ENCODE measurements around the gene OR5D18.
"Not testable (repeated sequence)": the region's sequence is repeated elsewhere in the genome, so short reads cannot be mapped to it uniquely, and the experiment has no call there.

Gene OR5D18

DNA sequence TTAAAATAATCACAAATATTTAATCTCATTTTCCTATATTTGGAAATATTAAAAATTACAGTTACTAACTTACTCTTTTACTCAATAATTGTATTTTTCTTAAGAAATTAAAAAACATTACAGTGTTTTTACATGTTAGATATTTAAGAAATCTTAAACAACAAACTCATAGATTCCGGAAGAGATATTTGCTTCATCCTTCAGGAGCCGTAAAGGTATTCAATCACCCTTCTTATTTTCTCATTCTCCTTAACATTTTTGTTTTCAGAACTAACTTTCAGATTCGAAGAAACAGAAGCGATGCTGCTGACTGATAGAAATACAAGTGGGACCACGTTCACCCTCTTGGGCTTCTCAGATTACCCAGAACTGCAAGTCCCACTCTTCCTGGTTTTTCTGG is at the start of gene OR5D18:
TSS of gene OR5D18 (plus strand) at position 301 of the 400 bp plus-strand sequence. CDS start at position 301, 0 bp downstream.
- no peak for DNase-seq (ENCODE audit: low spot score)

GRCh38 chr11:55773138-55773537 is 46.3 kb upstream of the OR5D18 start, which contains the start of gene OR5D13:
OR5D13 (plus strand) TSS chr11:55773438; CDS start chr11:55773438, 0 bp downstream.
- no peak for DNase-seq (ENCODE audit: low spot score)

DNA sequence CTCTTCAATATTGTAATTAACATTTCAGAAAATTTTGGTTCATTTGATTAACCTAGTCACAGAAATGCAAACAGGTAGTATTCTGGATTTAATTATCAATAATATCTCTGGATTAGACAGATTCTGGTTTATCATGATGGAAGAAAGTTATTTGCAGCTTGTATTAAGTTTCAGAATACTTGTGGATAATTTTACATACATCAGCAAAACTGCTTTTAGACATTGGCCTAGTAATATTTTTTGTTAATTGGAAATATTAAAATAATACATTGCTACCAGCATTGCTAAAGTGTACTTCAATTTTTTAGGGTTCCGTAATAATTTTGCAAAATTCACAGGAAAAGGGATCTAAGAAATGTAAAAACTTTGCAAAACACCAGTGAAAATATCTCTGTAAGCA is 27.8 kb upstream of the OR5D18 start:
- DNase-seq (ENCODE audit: low spot score) = no peak

- no peak for DNase-seq (ENCODE audit: low spot score)
Observed at GRCh38 chr11:55793321-55793720, 26.1 kb upstream of the OR5D18 start.

- DNase-seq (ENCODE audit: low spot score) = no peak
Observed at GRCh38 chr11:55795256-55795655, 24.2 kb upstream of the OR5D18 start, which contains the start of gene OR5D14. OR5D14 (plus strand) TSS chr11:55795556; CDS start chr11:55795556, 0 bp downstream.

DNA sequence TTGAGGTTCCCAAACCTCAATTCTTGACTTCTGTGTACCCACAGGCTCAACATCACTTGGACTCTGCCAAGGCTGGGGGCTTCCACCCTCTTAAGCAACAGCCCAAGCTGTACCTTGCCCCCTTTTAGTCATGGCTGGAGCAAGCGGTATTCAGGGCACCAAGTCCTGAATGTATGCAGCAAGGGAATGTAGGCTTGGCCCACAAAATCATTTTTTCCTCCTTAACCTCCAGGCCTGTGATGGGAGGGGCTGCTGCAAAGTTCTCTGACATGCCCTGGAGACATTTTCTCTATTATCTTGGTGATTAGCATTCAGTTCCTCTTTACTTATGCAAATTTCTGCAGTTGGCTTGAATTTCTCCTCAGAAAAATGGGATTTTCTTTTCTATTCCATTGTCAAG is 13.2 kb upstream of the OR5D18 start:
- DNase-seq (ENCODE audit: low spot score) = no peak

- DNase-seq (ENCODE audit: low spot score) = no peak
Observed at GRCh38 chr11:55811067-55811466, 8.4 kb upstream of the OR5D18 start, which contains the start of gene OR5L1. OR5L1 (plus strand) TSS chr11:55811367; CDS start chr11:55811467, 100 bp downstream.

DNA sequence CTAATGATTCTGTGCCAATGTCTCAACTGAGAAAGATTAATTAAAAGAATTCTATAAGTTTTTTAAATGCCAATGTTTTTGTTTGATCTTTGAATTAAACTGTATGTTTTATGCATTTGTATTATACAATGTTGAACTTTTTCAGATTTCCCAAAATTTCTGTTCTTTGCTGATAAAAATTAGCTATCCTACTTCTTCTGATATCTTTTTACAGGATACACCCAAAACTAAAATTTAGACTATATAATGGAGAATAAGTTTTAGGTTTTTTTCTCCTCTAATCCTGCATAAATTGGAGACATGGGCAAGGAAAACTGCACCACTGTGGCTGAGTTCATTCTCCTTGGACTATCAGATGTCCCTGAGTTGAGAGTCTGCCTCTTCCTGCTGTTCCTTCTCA is 7.5 kb downstream of the OR5D18 start, which contains the start of gene OR5L2:
TSS of gene OR5L2 (plus strand) at position 301 of the 400 bp plus-strand sequence. CDS start at position 301, 0 bp downstream.
- DNase-seq (ENCODE audit: low spot score) = no peak

GRCh38 chr11:55838452-55838851 is 19.0 kb downstream of the OR5D18 start, which contains the start of gene OR5D16:
OR5D16 (plus strand) TSS chr11:55838752; CDS start chr11:55838752, 0 bp downstream.
- no peak for DNase-seq (ENCODE audit: low spot score)

- DNase-seq (ENCODE audit: low spot score) = no peak
Observed at GRCh38 chr11:55847453-55847852, 28.0 kb downstream of the OR5D18 start.

GRCh38 chr11:55849037-55849436 is 29.6 kb downstream of the OR5D18 start:
- no peak for DNase-seq (ENCODE audit: low spot score)

DNA sequence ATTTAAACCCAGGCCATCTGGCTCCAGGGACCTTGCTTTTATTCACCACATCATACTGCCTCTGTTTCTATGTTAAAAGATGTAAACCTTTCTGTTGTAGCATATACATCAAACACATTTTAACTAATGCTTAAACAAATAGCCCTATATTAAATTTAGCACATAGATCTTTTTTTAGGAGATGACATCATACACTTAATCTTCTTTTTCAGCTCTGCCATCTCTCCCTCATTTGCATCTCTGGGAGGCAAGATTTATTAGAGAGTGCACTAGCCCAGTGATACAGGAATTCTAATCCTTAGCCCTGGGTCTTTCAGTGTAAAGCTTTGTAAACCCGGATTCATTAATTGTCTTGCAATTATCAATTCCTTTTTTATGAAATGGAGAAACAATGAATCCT is 32.7 kb downstream of the OR5D18 start:
- DNase-seq (ENCODE audit: low spot score) = no peak

DNA sequence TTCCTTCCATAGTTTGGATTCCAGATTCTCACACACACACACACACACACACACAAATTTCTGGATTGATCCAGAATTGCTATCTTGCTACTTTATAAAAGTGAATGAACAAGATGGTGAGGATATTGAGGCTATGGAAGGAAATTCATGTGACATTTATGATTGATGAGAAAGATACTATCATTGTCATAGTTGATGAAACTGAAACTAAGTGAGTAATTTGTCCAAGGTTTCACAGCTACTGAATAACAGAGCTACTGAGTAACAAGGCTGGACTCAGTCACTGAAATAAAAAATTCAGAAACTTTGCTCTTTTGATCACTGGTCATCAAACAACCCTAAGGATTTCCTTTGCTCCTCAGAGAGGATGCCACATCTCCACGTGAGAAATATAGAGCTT is 35.3 kb downstream of the OR5D18 start:
- no peak for DNase-seq (ENCODE audit: low spot score)

DNA sequence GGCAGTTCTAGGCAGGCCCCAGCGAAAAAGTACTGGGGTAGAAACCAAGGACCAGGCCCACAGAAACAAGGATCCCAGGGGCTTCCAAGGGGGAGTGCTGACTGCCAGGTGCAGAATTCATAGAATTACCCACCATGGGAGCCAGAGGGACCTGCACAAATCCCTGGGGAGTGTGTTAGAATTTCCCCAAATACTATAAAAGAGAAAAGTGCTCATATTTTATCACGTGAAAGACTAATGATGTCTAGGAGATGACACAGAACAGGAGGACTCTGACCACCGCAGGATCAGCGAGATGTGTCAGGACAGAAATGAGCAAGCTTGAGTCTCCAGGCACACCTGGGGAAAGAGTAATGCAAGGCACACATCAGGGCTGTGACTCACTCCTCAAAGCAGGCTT is 47.9 kb downstream of the OR5D18 start:
- not testable (repeated sequence) for DNase-seq (ENCODE audit: low spot score)
